Panc1 (cell line): ENCODE data around the gene MLANA. TPM values are rescaled to one million over a fixed set of nuclear protein-coding genes. Genes with fewer than 3 reads are reported as not detected.

Experiments used
- ATAC-seq: fragments of 200-7000 bp; cut with Tn5 transposase; 2 replicates; pipeline ENCODE4 v1.9.1; 2020; ENCODE audit warnings: mild to moderate bottlenecking, moderate library complexity
- BruUV-seq: library from RNA; stranded (reverse); fragments of 400-500 nt; replicated peaks from 2 replicates; lab custom pipeline; 2021; lab: Mats Ljungman, UMichigan
- CTCF ChIA-PET: fragments of 300-600 bp; sonication (Branson Sonifier 250); formaldehyde crosslinking; loops from one replicate; lab custom pipeline; 2022; ENCODE audit warnings: antibody characterized with exemption; lab: Charles Lee
- POLR2A ChIA-PET: fragments of 300-600 bp; sonication (Branson Sonifier 250); formaldehyde crosslinking; loops from one replicate; lab custom pipeline; 2022; ENCODE audit warnings: antibody characterized with exemption; lab: Charles Lee
- DNase-seq: peaks from one replicate; pipeline ENCODE4 v3.0.0-alpha.2; 2010; ENCODE audit warnings: low read depth, low spot score
- H3K27ac ChIP-seq: 2 replicates; pipeline ENCODE4 v1.5.1; 2011; ENCODE audit warnings: mild to moderate bottlenecking, low read length, inconsistent platforms
- H3K27me3 ChIP-seq: fragments of 200-500 bp; sonication (Bioruptor generic); 2 replicates; pipeline ENCODE4 v1.6.0; 2014; ENCODE audit warnings: low read length, inconsistent platforms; ENCODE audit not compliant: control insufficient read depth, insufficient read depth
- H3K36me3 ChIP-seq: fragments of 200-500 bp; sonication (Bioruptor generic); 2 replicates; pipeline ENCODE4 v1.5.1; 2014; ENCODE audit warnings: inconsistent platforms, mild to moderate bottlenecking, low read length, moderate library complexity; ENCODE audit not compliant: control insufficient read depth, insufficient read depth
- H3K4me1 ChIP-seq: 2 replicates; pipeline ENCODE4 v1.5.1; 2011; ENCODE audit warnings: inconsistent platforms, mild to moderate bottlenecking, low read length, moderate library complexity; ENCODE audit not compliant: control insufficient read depth, insufficient read depth
- H3K4me3 ChIP-seq, 2 experiments: 2 replicates each; pipeline ENCODE4 v1.5.1; 2011 to 2012; ENCODE audit warnings: low read depth in 2 of 2, low read length in 2 of 2, mild to moderate bottlenecking in 2 of 2, inconsistent platforms in 1 of 2, moderate library complexity in 1 of 2
- H3K9me3 ChIP-seq: fragments of 200-500 bp; sonication (Bioruptor generic); 2 replicates; pipeline ENCODE4 v1.5.1; 2014; ENCODE audit warnings: low read depth, mild to moderate bottlenecking, inconsistent platforms, low read length, moderate library complexity; ENCODE audit not compliant: control insufficient read depth, insufficient read depth
- CTCF ChIP-seq: fragments of 450-650 bp; IDR thresholded peaks from 2 replicates; pipeline ENCODE4 v1.5.1; 2017; ENCODE audit warnings: mild to moderate bottlenecking
- POLR2AphosphoS5 ChIP-seq: IDR thresholded peaks from 2 replicates; pipeline ENCODE4 v1.6.1; 2012; ENCODE audit warnings: mild to moderate bottlenecking, low read depth, low read length, moderate library complexity
- REST ChIP-seq, 2 experiments: IDR thresholded peaks; 2 replicates each; pipeline ENCODE4 v1.6.1; 2011 to 2012; ENCODE audit warnings: low read depth in 2 of 2, control low read depth in 1 of 2, low read length in 1 of 2, mild to moderate bottlenecking in 1 of 2, moderate library complexity in 1 of 2; ENCODE audit not compliant: insufficient read depth in 1 of 2
- SIN3A ChIP-seq: IDR thresholded peaks from 2 replicates; pipeline ENCODE4 v1.6.1; 2012; ENCODE audit warnings: low read depth, mild to moderate bottlenecking, low read length, moderate library complexity, borderline replicate concordance; ENCODE audit not compliant: insufficient read depth
- TCF7L2 ChIP-seq: IDR thresholded peaks from 2 replicates; pipeline ENCODE4 v1.6.1; 2011; ENCODE audit warnings: mild to moderate bottlenecking, low read depth, low read length, inconsistent platforms
- in situ Hi-C: cut with HindIII; loops from 2 replicates; pipeline ENCODE4 v1.10.0; 2016; ENCODE audit warnings: low sequenced_read_pairs, low pct_unique_long_range_greater_than_20kb
- intact Hi-C: fragments of 100-400 bp; cut with micrococcal nuclease; formaldehyde crosslinking; loops from one replicate; pipeline ENCODE4 v1.10.0; 2022; ENCODE audit not compliant: unreplicated experiment
- total RNA-seq: library from RNA; stranded (reverse); gene quantifications from one replicate; pipeline ENCODE4 v1.2.1, GENCODE V29; 2021; ENCODE audit not compliant: unreplicated experiment

The MLANA gene
- total RNA-seq, 1 experiment from 2014 or later, result not detected

- Histone ChIP-seq H3K9me3 (no peaks in the 10 kb centered on the region), H3K4me1 (no peaks in the 10 kb centered on the region), H3K27ac (no peak overlapping the region), H3K36me3 (no peaks in the 10 kb centered on the region), H3K27me3 (no peaks in the 10 kb centered on the region), H3K4me3 (no peak overlapping the region)
- ChIA-PET POLR2A (no interaction called here), CTCF (no interaction called here)
- DNase-seq, result no peak
- in situ Hi-C loops, result no loop called here
- no peak for TF ChIP-seq SIN3A
- ATAC-seq, result no peak
- intact Hi-C loops, result no loop called here
- BruUV-seq, result no TSS peak
Observed at GRCh38 chr9:5874048-5874447, 16.6 kb upstream of the MLANA start.

GRCh38 chr9:5876026-5876425 lies 14.7 kb upstream of the MLANA start:
- BruUV-seq, result no TSS peak
- intact Hi-C loops, result no loop called here
- no peaks in the 10 kb centered on the region for H3K36me3 ChIP-seq
- no peaks in the 10 kb centered on the region for H3K4me1 ChIP-seq
- no peak for ATAC-seq
- H3K27me3 ChIP-seq, result no peaks in the 10 kb centered on the region
- ChIA-PET POLR2A (no interaction called here), CTCF (no interaction called here)
- no peak overlapping the region for H3K27ac ChIP-seq
- no peak for DNase-seq
- in situ Hi-C loops, result no loop called here
- TF ChIP-seq CTCF, result no peak
- no peak for TF ChIP-seq TCF7L2
- no peak for TF ChIP-seq REST (IDR thresholded peaks at IDR 0.05; ENCODE audit: insufficient read depth in 1 of 2, low read depth in 2 of 2, low read length in 1 of 2)
- TF ChIP-seq POLR2AphosphoS5, result no peak
- TF ChIP-seq SIN3A, result no peak
- no peak overlapping the region for H3K4me3 ChIP-seq
- no peaks in the 10 kb centered on the region for H3K9me3 ChIP-seq

GRCh38 chr9:5876711-5877110 lies 14.0 kb upstream of the MLANA start:
- CTCF ChIA-PET, result no interaction called here
- intact Hi-C loops (no loop called here), in situ Hi-C loops (no loop called here)

More at GRCh38 chr9:5876711-5877110, 14.0 kb upstream of the MLANA start:
- Histone ChIP-seq H3K36me3 (no peaks in the 10 kb centered on the region), H3K9me3 (no peaks in the 10 kb centered on the region), H3K27ac (no peak overlapping the region), H3K4me1 (no peaks in the 10 kb centered on the region), H3K4me3 (no peak overlapping the region), H3K27me3 (no peaks in the 10 kb centered on the region)
- TF ChIP-seq SIN3A (no peak), REST (IDR thresholded peaks at IDR 0.05; ENCODE audit: insufficient read depth in 1 of 2, low read depth in 2 of 2, low read length in 1 of 2) (no peak), CTCF (no peak), POLR2AphosphoS5 (no peak), TCF7L2 (no peak)
- no TSS peak for BruUV-seq
- no peak for ATAC-seq
- POLR2A ChIA-PET, result no interaction called here
- DNase-seq, result no peak
